Endothelial cell of umbilical vein (primary cell): ENCODE measurements around the gene MAF.

Experiments
- EZH2 ChIP-seq: IDR thresholded peaks from 2 replicates; pipeline ENCODE4 v1.6.1; 2012; ENCODE audit warnings: borderline replicate concordance, low read depth, mild to moderate bottlenecking, moderate library complexity, low read length, inconsistent platforms; ENCODE audit not compliant: severe bottlenecking
- MAX ChIP-seq: IDR thresholded peaks from 2 replicates; pipeline ENCODE4 v1.6.1; 2011; ENCODE audit not compliant: insufficient read depth, insufficient read length
- MYC ChIP-seq: IDR thresholded peaks from one replicate; pipeline ENCODE4 v1.6.1; 2011; ENCODE audit warnings: mild to moderate bottlenecking, low read depth, low read length
- POLR2A ChIP-seq: IDR thresholded peaks from 2 replicates; pipeline ENCODE4 v1.6.1; 2012; ENCODE audit warnings: low read depth, mild to moderate bottlenecking, control low read depth, low read length
- POLR2AphosphoS5 ChIP-seq: IDR thresholded peaks from 2 replicates; pipeline ENCODE4 v1.6.1; 2012; ENCODE audit warnings: low read depth, mild to moderate bottlenecking, control low read depth, low read length, moderate library complexity; ENCODE audit not compliant: insufficient read depth
- TF ChIP-seq, protein P1 (sequence below), 2 donors: IDR thresholded peaks; 1 replicate in 1 of 2; 2 replicates in 1 of 2; pipeline ENCODE4 v1.5.1; 2011; ENCODE audit warnings: low read length in 2 of 2, mild to moderate bottlenecking in 2 of 2, moderate library complexity in 2 of 2, control low read depth in 1 of 2, inconsistent platforms in 1 of 2, low read depth in 1 of 2; ENCODE audit not compliant: insufficient read depth in 1 of 2; ENCODE audit errors: extremely low read depth in 1 of 2

GRCh38 chr16:79625738-79626137 is 25.2 kb upstream of the MAF start:
- TF ChIP-seq, protein P1, sequence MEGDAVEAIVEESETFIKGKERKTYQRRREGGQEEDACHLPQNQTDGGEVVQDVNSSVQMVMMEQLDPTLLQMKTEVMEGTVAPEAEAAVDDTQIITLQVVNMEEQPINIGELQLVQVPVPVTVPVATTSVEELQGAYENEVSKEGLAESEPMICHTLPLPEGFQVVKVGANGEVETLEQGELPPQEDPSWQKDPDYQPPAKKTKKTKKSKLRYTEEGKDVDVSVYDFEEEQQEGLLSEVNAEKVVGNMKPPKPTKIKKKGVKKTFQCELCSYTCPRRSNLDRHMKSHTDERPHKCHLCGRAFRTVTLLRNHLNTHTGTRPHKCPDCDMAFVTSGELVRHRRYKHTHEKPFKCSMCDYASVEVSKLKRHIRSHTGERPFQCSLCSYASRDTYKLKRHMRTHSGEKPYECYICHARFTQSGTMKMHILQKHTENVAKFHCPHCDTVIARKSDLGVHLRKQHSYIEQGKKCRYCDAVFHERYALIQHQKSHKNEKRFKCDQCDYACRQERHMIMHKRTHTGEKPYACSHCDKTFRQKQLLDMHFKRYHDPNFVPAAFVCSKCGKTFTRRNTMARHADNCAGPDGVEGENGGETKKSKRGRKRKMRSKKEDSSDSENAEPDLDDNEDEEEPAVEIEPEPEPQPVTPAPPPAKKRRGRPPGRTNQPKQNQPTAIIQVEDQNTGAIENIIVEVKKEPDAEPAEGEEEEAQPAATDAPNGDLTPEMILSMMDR (IDR thresholded peaks at IDR 0.05; ENCODE audit: extremely low read depth in 1 of 2, insufficient read depth in 1 of 2, low read depth in 1 of 2, low read length in 2 of 2): no peak
- TF ChIP-seq POLR2A: no peak
- TF ChIP-seq POLR2AphosphoS5: no peak
- TF ChIP-seq MAX: no peak
- TF ChIP-seq EZH2: no peak
- no peak for TF ChIP-seq MYC
